GM19240 (cell line): ENCODE measurements around the gene FGGY.
"Not testable (repeated sequence)": the region's sequence is repeated elsewhere in the genome, so short reads cannot be mapped to it uniquely, and the experiment has no call there.

Experiments
- DNase-seq: peaks from one replicate; pipeline ENCODE4 v3.0.0; 2011; ENCODE audit warnings: low spot score; ENCODE audit not compliant: insufficient read length

The FGGY gene

GRCh38 chr1:59434336-59434735 is 137.4 kb downstream of the FGGY start:
- no peak for DNase-seq

GRCh38 chr1:59436637-59437036 is 139.7 kb downstream of the FGGY start:
- no peak for DNase-seq

- no peak for DNase-seq
These were observed 141.2 kb downstream of the FGGY start for GRCh38 chr1:59438058-59438560.

- DNase-seq = no peak
These were observed 145.6 kb downstream of the FGGY start for GRCh38 chr1:59442492-59442891.

- DNase-seq = no peak
These were observed 146.4 kb downstream of the FGGY start for GRCh38 chr1:59443310-59443709.

- no peak for DNase-seq
These were observed 147.6 kb downstream of the FGGY start for GRCh38 chr1:59444520-59444919.

GRCh38 chr1:59445040-59445439 is 148.1 kb downstream of the FGGY start:
- DNase-seq = no peak

- no peak for DNase-seq
These were observed 149.5 kb downstream of the FGGY start for GRCh38 chr1:59446257-59446901.

- DNase-seq = no peak
These were observed 155.1 kb downstream of the FGGY start for GRCh38 chr1:59452026-59452425.

GRCh38 chr1:59452559-59452958 is 155.7 kb downstream of the FGGY start:
- DNase-seq = no peak

GRCh38 chr1:59453297-59453968 is 156.5 kb downstream of the FGGY start:
- DNase-seq = no peak

GRCh38 chr1:59455206-59455605 is 158.3 kb downstream of the FGGY start:
- DNase-seq = no peak

- no peak for DNase-seq
These were observed 160.9 kb downstream of the FGGY start for GRCh38 chr1:59457786-59458185.

- no peak for DNase-seq
These were observed 162.0 kb downstream of the FGGY start for GRCh38 chr1:59458884-59459283.

- not testable (repeated sequence) for DNase-seq
These were observed 166.0 kb downstream of the FGGY start for GRCh38 chr1:59462942-59463341.

GRCh38 chr1:59465478-59465877 is 168.6 kb downstream of the FGGY start:
- not testable (repeated sequence) for DNase-seq

GRCh38 chr1:59468828-59469428 is 172.0 kb downstream of the FGGY start:
- no peak for DNase-seq

- DNase-seq = not testable (repeated sequence)
These were observed 175.2 kb downstream of the FGGY start for GRCh38 chr1:59471991-59472570.

GRCh38 chr1:59473831-59474230 is 176.9 kb downstream of the FGGY start:
- no peak for DNase-seq

GRCh38 chr1:59474496-59474895 is 177.6 kb downstream of the FGGY start:
- no peak for DNase-seq

GRCh38 chr1:59475737-59476136 is 178.8 kb downstream of the FGGY start:
- no peak for DNase-seq

- no peak for DNase-seq
These were observed 180.4 kb downstream of the FGGY start for GRCh38 chr1:59477286-59477685.
